ENCODE measurements around the gene KTN1. TPM values are rescaled to one million over a fixed set of nuclear protein-coding genes. Genes with fewer than 3 reads are reported as not detected.

The KTN1 gene
- 221 and 307 TPM in 2 replicates for total RNA-seq (2014; rRNA removed; shearing (Covaris generic))

- peak; percentile 95 for DNase-seq (ENCODE audit: low read depth)
Observed at GRCh38 chr14:55579724-55580469, at the start of gene KTN1. TSS of gene KTN1 (plus strand) at chr14:55580207. CDS start at chr14:55612049, 31,842 bp downstream.

DNA sequence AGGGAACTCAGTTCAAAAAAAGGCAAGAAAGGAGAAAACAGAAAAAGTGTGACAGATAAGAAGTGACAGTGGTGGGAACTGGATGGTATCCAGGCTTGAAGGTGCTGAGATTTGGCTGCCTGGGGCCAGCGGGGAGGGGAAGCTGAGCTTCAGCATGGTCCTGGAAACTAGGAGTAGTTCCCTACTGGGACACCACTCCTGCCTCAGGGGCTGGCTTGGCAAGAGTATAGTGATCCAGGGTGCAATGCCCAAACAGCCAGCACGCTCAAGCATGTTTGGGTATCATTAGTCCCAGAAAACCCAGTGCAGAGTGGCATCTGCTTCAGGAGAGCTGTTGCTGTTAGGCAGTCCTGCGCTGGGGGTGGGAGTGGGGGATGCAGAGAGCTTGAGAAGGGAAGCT, 49.5 kb upstream of the KTN1 start:
- no peak for DNase-seq (ENCODE audit: low read depth)

GRCh38 chr14:55532645-55533344, 47.2 kb upstream of the KTN1 start:
- no peak for DNase-seq (ENCODE audit: low read depth)

DNA sequence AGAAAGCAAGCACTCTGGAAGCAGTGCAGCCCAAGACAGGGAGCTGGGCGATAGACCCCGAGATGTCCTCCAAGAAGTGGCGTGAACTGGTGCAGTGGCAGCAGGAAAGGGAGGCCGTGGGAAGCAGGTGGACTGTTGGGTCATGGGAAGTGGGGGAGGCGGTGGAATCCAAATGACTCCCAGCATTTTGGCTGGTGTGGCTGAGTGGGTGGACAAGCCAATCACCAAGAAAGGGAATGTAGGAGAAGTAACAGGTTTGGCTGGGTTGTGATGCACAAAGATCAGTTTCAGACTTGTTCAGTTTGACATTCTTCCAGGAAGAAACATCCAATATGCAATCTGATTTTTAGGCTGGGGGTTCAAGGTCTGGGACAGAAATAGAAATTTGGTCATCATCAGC, 46.0 kb upstream of the KTN1 start:
- DNase-seq (ENCODE audit: low read depth) = no peak

DNA sequence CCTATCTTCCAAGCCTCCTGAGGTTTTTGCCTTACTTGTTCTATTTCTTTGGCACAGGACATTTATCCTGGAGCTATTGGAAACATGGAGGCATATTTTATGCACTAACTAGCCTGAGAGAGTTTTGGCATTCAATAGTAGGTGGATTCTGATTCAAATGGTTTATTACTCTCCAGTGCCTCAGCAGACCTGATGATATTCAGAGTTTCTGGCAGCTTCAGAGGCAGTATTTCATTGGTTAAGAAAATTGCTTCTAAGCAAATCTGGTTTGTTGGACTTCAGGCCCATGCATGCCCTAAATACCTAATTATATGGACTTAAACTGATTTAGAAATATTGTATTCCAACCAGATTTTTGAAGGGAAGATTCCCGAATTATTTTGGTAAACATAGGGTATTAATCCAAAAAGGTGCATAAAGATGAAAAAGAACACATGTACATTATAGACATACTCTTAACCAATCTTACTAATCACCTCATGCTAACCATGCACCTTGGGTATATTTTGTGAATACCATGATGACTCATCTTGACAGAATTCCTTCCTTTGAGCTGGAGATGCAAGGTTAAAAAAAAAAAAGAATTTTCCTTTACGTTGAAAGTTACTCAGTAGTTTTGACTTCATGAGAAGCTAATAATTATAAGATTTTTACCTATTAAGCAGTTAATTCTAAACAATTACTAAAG, 44.3 kb upstream of the KTN1 start:
- DNase-seq (ENCODE audit: low read depth) = no peak

- no peak for DNase-seq (ENCODE audit: low read depth)
Observed at GRCh38 chr14:55536204-55536708, 43.8 kb upstream of the KTN1 start.

DNA sequence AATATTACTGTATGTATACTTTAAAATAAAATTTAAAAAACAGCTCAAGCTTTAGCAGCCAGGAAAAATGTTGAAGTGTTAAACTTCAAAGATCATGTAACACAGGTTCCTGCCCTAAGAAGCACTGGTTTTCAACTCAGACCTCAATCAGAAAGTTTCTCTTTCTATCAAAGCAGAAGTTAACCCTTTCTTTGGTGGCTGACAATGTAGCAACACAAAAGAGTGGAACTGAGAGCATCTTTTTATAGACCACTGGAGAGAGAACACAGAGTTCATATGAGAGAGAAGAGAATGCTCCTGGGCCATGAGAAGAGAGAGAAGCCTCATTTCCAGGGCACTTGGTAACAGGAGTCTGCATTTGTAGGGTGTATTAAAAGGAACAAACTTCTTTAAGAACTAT, 42.2 kb upstream of the KTN1 start:
- DNase-seq (ENCODE audit: low read depth) = no peak

DNA sequence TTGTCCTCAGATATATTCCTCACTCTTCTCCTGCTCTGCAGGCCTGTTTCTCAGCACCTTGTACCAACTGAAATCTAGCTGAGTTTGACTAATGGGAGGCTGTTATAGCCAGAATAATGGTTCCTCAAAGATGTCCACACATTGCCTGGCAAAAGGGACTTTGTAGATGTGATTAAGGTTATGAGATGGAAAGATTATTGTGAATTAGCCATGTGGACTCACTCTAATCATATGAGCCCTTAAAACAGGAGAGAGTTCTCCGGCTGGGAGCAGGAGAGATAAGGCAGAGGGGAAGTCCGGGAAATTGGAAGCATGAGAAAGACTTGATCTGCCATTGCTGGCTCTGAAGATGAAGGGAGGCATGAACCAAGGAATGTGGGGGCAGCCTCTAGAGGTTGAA, 40.0 kb upstream of the KTN1 start:
- no peak for DNase-seq (ENCODE audit: low read depth)

- no peak for DNase-seq (ENCODE audit: low read depth)
Observed at GRCh38 chr14:55540847-55541773, 38.9 kb upstream of the KTN1 start.

- no peak for DNase-seq (ENCODE audit: low read depth)
Observed at GRCh38 chr14:55545779-55546178, 34.2 kb upstream of the KTN1 start.

GRCh38 chr14:55546212-55546874, 33.7 kb upstream of the KTN1 start:
- no peak for DNase-seq (ENCODE audit: low read depth)

DNA sequence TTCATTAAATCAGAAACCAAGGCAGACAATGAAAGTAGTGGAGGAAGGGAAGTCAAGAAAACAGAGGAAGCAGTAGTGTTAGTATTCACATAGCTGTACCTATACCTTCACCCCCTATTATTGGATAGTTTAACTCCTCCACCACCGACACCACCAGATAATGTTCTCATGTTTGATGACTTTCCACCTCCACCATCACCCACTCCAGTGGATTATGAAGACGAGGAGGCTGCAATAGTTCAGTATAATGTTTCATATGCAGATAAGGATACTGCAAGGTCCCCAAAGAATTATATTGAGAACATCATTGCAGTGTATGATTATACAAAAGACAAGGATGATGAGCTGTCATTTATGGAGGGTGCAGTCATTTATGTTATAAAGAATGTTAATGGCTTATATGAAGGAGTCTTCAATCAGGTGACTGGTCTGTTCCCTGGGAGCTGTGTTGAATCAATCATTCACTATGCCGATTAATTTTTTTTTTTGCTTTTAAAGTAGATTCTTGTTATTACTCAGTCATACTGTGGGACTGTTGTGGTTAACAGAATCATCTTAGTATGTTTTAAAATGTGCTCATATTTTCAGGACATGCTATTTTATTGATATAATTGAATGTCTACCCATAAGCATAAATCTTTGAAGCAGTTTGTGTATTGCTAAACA, 32.2 kb upstream of the KTN1 start:
- no peak for DNase-seq (ENCODE audit: low read depth)

DNA sequence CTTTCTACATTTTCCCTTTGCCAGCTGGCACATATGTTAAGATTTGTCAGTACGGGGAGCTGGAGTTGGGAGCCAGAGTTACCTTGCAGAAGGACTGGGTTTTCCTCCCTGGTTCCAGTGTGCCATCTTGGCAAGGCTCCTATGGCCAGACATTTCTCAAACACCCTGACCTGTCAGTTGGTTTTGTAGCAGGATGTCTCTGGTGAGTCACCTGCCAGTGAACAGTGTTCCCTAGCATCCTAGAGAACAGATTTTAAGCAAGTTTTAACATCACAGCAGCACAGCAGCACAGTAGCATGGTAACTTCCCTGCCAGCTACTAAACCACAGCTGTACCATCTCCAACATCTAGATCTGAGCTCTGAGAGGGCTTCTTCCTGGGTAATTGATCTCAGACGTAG, 26.2 kb upstream of the KTN1 start:
- peak; percentile 16 for DNase-seq (ENCODE audit: low read depth)

DNA sequence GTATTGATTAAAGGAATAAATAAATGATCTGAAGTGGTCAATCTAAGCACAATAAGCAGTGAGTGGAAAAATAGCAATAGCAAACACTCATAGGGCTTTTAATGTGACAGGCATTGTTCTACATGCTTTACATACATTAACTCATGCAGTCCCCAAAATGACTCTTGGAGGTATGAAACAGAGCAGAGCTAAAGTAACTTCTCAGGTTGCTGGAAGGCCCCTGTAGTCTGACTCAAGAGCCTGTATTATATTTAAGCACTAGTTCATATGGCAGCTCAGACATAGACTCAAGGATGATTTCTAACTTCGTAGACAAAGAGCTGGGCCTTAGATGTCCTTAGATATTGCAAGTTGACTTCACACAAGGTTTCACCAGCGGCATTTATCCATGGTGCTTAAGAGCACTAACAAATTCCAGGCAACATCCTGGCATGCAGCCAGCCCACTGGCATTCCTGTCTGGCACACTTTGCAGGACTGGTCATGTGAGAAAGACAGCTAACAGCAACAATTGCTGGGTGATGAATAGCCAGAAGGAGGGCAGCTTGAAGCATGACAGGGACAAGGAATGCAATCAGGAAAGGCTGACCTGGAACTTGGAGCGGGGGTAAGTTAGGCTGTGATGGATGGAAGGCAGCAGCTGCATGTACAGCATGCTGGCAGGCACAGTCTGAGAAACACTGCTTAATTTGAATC, 22.9 kb upstream of the KTN1 start:
- DNase-seq (ENCODE audit: low read depth) = peak; percentile 93

- no peak for DNase-seq (ENCODE audit: low read depth)
Observed at GRCh38 chr14:55562135-55562534, 17.9 kb upstream of the KTN1 start.

DNA sequence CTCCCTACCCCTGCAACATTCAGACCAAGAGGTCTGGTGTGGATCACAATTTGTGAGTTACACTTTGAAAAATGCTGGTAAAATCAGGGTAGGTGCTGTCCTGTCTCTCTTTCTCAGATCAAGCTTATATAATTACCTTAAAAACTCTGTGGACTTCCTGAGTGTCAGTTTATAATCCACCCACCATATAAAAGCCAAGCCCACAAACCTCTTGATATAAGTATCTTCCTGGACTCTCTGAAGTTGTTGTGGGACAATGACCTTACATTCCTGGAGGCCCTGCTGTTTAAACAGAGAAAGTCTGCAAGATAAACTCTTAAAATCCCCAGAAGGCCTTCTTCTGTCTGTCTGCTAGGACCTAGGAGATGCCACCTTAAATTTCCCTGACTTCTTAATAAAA, 11.4 kb upstream of the KTN1 start:
- DNase-seq (ENCODE audit: low read depth) = no peak

GRCh38 chr14:55571125-55571889, 8.7 kb upstream of the KTN1 start:
- DNase-seq (ENCODE audit: low read depth) = no peak

DNA sequence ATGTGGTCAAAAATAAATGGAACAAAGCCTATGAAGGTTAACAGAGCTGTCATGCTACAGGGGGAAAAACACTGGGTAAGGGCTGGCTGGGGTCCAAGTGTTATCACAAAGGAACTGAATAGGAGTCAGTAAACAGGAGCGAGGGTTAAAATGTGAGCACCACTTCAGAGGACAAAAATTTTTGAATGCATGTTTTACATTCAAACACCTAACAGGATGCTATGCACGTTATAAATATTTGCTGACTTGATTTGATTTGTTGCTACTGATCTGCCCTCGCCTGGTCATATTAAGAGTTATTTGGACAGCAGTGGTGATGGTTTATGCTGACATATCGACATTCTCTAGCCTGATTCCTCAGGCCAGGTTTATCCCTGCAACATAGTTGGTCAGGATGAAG, 7.4 kb upstream of the KTN1 start:
- DNase-seq (ENCODE audit: low read depth) = no peak

DNA sequence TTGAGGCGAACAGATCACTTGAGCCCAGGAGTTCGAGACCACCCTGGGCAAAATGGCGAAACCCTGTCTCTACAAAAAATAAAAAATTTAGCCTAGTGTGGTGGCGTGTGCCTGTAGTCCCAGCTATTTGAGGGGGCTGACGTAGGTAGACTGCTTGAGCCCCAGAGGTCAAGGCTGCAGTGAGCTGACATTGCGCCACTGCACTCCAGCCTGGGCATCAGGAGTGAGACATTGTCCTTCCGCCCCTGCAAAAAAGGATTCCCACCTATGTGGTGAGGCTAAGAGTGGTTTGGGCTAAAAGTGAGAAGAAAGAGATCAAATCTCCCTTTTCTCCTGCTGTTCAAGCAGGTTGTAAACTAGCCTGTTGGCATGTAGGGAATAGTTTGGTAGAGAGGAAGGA, 5.0 kb upstream of the KTN1 start:
- no peak for DNase-seq (ENCODE audit: low read depth)
